GM12878 (cell line): ENCODE measurements around the gene ALDH3B2. TPM values are rescaled to one million over a fixed set of nuclear protein-coding genes. Genes with fewer than 3 reads are reported as not detected.

Source experiments
- ATAC-seq: fragments of 200-7000 bp; cut with Tn5 transposase; 3 replicates; pipeline ENCODE4 v1.9.1; 2020; ENCODE audit warnings: mild to moderate bottlenecking, moderate library complexity
- BruUV-seq: library from RNA; stranded (reverse); fragments of 400-500 nt; replicated peaks from 2 replicates; lab custom pipeline; 2021; lab: Mats Ljungman, UMichigan
- CTCF ChIA-PET: fragments of 300-600 bp; sonication (Branson Sonifier 250); formaldehyde crosslinking; extraction: SDS; loops from one replicate; lab custom pipeline; 2021; ENCODE audit warnings: inconsistent platforms; lab: Yijun Ruan, JAX
- POLR2A ChIA-PET: fragments of 350-600 bp; formaldehyde crosslinking; extraction: SDS; loops from one replicate; lab custom pipeline; 2021; ENCODE audit warnings: inconsistent platforms; lab: Charles Lee
- RAD21 ChIA-PET: fragments of 300-600 bp; sonication (Branson Sonifier 250); formaldehyde crosslinking; loops from one replicate; lab custom pipeline; 2023; ENCODE audit warnings: antibody characterized with exemption; ENCODE audit not compliant: unreplicated experiment; lab: Charles Lee
- SMC1A ChIA-PET: fragments of 300-600 bp; sonication (Branson Sonifier 250); formaldehyde crosslinking; loops from one replicate; lab custom pipeline; 2023; ENCODE audit not compliant: unreplicated experiment, uncharacterized antibody; lab: Charles Lee
- DNase-seq: peaks from one replicate; pipeline ENCODE4 v3.0.0-alpha.2; 2011; ENCODE audit warnings: low read depth, low spot score
- FAIRE-seq: peaks from 3 replicates; lab custom pipeline; 2011; peaks lifted over from hg19 to GRCh38; lab: Jason Lieb, UNC
- H2AFZ ChIP-seq: 2 replicates; pipeline ENCODE4 v1.6.0; 2011; ENCODE audit warnings: low read depth, low read length, control low read depth; ENCODE audit not compliant: control insufficient read depth
- H3K27ac ChIP-seq: 2 replicates; pipeline ENCODE4 v1.5.1; 2011; ENCODE audit warnings: control low read depth; ENCODE audit not compliant: control insufficient read depth, insufficient read depth
- H3K27me3 ChIP-seq, 2 experiments: replicated peaks in 1 of 2; 2 replicates each; pipeline versions ENCODE4 v1.6.0 to v1.6.1; 2011; ENCODE audit warnings: low read length in 1 of 2; ENCODE audit not compliant: control insufficient read depth in 2 of 2, insufficient read depth in 2 of 2
- H3K36me3 ChIP-seq, 2 experiments: 2 replicates each; pipeline ENCODE4 v1.5.1; 2011; ENCODE audit warnings: low read length in 1 of 2; ENCODE audit not compliant: control insufficient read depth in 2 of 2, insufficient read depth in 2 of 2
- H3K4me1 ChIP-seq: 2 replicates; pipeline ENCODE4 v1.6.1; 2011; ENCODE audit warnings: mild to moderate bottlenecking, low read length, moderate library complexity, mixed read lengths; ENCODE audit not compliant: control insufficient read depth, insufficient read depth
- H3K4me2 ChIP-seq: 2 replicates; pipeline ENCODE4 v1.6.0; 2011; ENCODE audit warnings: control low read depth; ENCODE audit not compliant: control insufficient read depth, insufficient read depth
- H3K4me3 ChIP-seq: fragments of 200-600 bp; sonication (generic); 2 replicates; pipeline ENCODE4 v1.5.1; 2016
- H3K79me2 ChIP-seq: 2 replicates; pipeline ENCODE4 v1.6.0; 2011; ENCODE audit warnings: low read length; ENCODE audit not compliant: control insufficient read depth, insufficient read depth
- H3K9ac ChIP-seq: 2 replicates; pipeline ENCODE4 v1.8.0; 2011; ENCODE audit warnings: low read length, control low read depth, mixed read lengths; ENCODE audit not compliant: control insufficient read depth, insufficient read depth
- H3K9me3 ChIP-seq: replicated peaks from 3 replicates; pipeline ENCODE4 v1.5.1; 2011; ENCODE audit warnings: mild to moderate bottlenecking, low read length; ENCODE audit not compliant: control insufficient read depth, insufficient read depth
- H4K20me1 ChIP-seq: 2 replicates; pipeline ENCODE4 v1.6.0; 2011; ENCODE audit not compliant: control insufficient read depth, insufficient read depth
- BCL11A ChIP-seq: IDR thresholded peaks from 2 replicates; pipeline ENCODE4 v1.6.1; 2011; ENCODE audit warnings: low read depth, low read length
- GATAD2B ChIP-seq: fragments of 450-650 bp; conservative IDR thresholded peaks from 2 replicates; pipeline ENCODE4 v1.6.1; 2017; ENCODE audit warnings: low read depth, mild to moderate bottlenecking, moderate library complexity
- POLR2AphosphoS5 ChIP-seq: IDR thresholded peaks from 2 replicates; pipeline ENCODE4 v1.6.1; 2011; ENCODE audit warnings: mild to moderate bottlenecking, low read length, inconsistent platforms
- WGBS: methylation state at CpG from one replicate; pipeline ENCODE4 v1.1.6; 2016; ENCODE audit warnings: low lambda C conversion rate; ENCODE audit not compliant: insufficient replicate concordance, insufficient coverage; ENCODE audit errors: missing lambda C conversion rate; 5-methylcytosine and 5-hydroxymethylcytosine counted together
- in situ Hi-C: fragments of 300-500 bp; cut with MboI; formaldehyde crosslinking; loops from 9 replicates; pipeline ENCODE4 v1.14.3; 2018; ENCODE audit warnings: mixed read lengths
- intact Hi-C: fragments of 100-400 bp; cut with micrococcal nuclease; formaldehyde crosslinking; loops from one replicate; pipeline ENCODE4 v1.14.2; 2022; ENCODE audit not compliant: unreplicated experiment
- polyA plus RNA-seq, 11 experiments: library from polyadenylated mRNA; depleted of rRNA in 4 of 11; unstranded in 6 of 11; stranded (reverse) in 5 of 11; fragments of >200 nt; fragmentation: Nextera tagmentation in 4 of 11; fragmentation: Illumina TruSeq in 1 of 11; extraction: Ambion mirVana in 4 of 11; extraction: Trizol in 1 of 11; gene quantifications; 1 replicate in 1 of 11; 2 replicates in 10 of 11; pipeline versions ENCODE4 v1.2.1 to v1.2.3, GENCODE V29; 2011 to 2016; ENCODE audit warnings: inconsistent platforms in 2 of 11, missing spikeins in 2 of 11, low read depth in 1 of 11
- total RNA-seq, 4 experiments: library from RNA; depleted of rRNA in 3 of 4; stranded (reverse); fragments of >200 nt in 3 of 4; fragmentation: Illumina TruSeq in 1 of 4; extraction: Trizol in 1 of 4; gene quantifications; 2 replicates each; pipeline versions ENCODE4 v1.2.1 to v1.2.3, GENCODE V29; 2013 to 2021
- TF ChIP-seq, protein P1 (sequence below): fragments of 450-650 bp; IDR thresholded peaks from 2 replicates; pipeline ENCODE4 v1.6.1; 2014; ENCODE audit warnings: mild to moderate bottlenecking
- TF ChIP-seq, protein P2 (sequence below): fragments of 450-650 bp; formaldehyde crosslinking; IDR thresholded peaks from 2 replicates; pipeline ENCODE4 v1.4.0; 2022; ENCODE audit warnings: mild to moderate bottlenecking, moderate library complexity

ALDH3B2 gene
- total and polyA plus RNA-seq, 10 of the 15 experiments (the other 5 are each of a cell fraction or from before 2014, with no cell fraction given), result 0.09 to 0.17 TPM; not detected in 8

DNA sequence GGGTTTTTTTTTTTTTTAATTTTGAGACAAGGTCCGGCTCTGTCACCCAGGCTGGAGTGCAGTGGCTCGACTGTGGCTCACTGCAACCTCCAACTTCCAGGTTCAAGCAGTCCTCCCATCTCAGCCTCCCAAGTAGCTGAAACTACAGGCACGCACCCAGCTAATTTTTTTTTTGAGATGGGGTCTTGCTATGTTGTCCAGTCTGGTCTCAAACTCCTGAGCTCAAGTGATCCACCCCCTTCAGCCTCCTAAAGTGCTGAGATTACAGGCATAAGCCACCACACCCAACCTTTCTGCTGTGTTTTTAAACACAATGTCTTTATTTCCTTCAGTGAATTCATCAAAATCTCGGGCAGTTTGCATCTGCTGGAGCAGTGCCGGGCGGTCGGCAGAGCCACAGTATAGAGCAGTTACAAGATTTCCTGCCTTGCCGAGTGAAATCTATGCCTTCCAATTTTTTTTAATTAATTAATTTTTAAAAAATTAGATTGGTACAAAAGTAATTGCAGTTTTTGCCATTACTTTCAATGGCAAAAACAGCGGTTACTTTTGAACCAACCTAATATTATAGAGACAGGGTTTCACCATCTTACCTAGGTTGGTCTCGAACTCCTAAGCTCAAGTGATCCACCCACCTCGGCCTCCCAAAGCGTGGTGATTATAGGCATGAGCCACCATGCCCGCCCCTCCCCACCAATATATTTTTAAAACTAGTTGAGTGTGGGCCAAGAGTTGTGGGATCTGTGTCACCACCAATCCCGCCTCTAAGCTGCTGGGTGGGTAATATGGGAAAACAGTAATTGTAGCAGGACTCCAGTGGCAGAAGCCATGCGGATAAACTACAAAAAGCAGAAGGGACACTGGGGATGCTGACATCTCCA is 21.2 kb downstream of the ALDH3B2 start:
- ChIA-PET POLR2A (no interaction called here), CTCF (interaction anchor here (0.9 to 2.8 kb wide), 4 partner anchors 15 to 70 kb away, joined by 3 to 10 read pairs (median 7); partner anchors contain the start of genes GSTP1 and NUDT8), RAD21 (interaction anchor here (0.5 to 0.7 kb wide), 2 partner anchors 23 to 259 kb away, joined by 3 to 4 read pairs; partner anchors contain the start of gene NUDT8), SMC1A (no interaction called here)
- H3K9ac ChIP-seq, result no peak overlapping the region
- no peak overlapping the region for H2AFZ ChIP-seq
- no peak for ATAC-seq
- no peaks in the 10 kb centered on the region for H4K20me1 ChIP-seq
- no peak for FAIRE-seq
- no peak overlapping the region for H3K27ac ChIP-seq
- no peaks in the 10 kb centered on the region for H3K36me3 ChIP-seq
- in situ Hi-C loops, result no loop called here
- H3K4me3 ChIP-seq, result no peak overlapping the region
- H3K9me3 ChIP-seq, result peaks cover 8% of the 10 kb centered on the region
- no peak overlapping the region for H3K4me2 ChIP-seq
- peaks cover 42% of the 10 kb centered on the region for H3K4me1 ChIP-seq
- no TSS peak for BruUV-seq
- intact Hi-C loops, result no loop called here
- DNase-seq, result no peak
- TF ChIP-seq GATAD2B, result no peak
- TF ChIP-seq, protein P1, sequence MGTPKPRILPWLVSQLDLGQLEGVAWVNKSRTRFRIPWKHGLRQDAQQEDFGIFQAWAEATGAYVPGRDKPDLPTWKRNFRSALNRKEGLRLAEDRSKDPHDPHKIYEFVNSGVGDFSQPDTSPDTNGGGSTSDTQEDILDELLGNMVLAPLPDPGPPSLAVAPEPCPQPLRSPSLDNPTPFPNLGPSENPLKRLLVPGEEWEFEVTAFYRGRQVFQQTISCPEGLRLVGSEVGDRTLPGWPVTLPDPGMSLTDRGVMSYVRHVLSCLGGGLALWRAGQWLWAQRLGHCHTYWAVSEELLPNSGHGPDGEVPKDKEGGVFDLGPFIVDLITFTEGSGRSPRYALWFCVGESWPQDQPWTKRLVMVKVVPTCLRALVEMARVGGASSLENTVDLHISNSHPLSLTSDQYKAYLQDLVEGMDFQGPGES, result no peak
- no peak for TF ChIP-seq BCL11A
- TF ChIP-seq POLR2AphosphoS5, result no peak
- TF ChIP-seq, protein P2, sequence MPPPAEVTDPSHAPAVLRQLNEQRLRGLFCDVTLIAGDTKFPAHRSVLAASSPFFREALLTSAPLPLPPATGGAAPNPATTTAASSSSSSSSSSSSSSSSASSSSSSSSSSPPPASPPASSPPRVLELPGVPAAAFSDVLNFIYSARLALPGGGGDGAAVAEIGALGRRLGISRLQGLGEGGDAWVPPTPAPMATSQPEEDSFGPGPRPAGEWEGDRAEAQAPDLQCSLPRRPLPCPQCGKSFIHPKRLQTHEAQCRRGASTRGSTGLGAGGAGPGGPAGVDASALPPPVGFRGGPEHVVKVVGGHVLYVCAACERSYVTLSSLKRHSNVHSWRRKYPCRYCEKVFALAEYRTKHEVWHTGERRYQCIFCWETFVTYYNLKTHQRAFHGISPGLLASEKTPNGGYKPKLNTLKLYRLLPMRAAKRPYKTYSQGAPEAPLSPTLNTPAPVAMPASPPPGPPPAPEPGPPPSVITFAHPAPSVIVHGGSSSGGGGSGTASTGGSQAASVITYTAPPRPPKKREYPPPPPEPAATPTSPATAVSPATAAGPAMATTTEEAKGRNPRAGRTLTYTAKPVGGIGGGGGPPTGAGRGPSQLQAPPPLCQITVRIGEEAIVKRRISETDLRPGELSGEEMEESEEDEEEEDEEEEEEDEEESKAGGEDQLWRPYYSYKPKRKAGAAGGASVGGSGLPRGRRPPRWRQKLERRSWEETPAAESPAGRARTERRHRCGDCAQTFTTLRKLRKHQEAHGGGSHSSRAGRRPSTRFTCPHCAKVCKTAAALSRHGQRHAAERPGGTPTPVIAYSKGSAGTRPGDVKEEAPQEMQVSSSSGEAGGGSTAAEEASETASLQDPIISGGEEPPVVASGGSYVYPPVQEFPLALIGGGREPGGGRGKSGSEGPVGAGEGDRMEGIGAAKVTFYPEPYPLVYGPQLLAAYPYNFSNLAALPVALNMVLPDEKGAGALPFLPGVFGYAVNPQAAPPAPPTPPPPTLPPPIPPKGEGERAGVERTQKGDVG (CRISPR knock-in tag), result no peak
- TF ChIP-seq, all 136 proteins: peak for 0
- 86% methylated on average over 14 of the region's 15 CpGs for WGBS
- H3K27me3 ChIP-seq, result no peaks in the 10 kb centered on the region
- H3K79me2 ChIP-seq, result no peaks in the 10 kb centered on the region
